Parathyroid adenoma (tissue), 2 donors: ENCODE results near the gene ICAM3.

ENCODE experiments used
- H2AFZ ChIP-seq: fragments of 300-600 bp; sonication (generic); one replicate; pipeline ENCODE4 v1.7.0; 2017; ENCODE audit warnings: antibody characterized with exemption, mild to moderate bottlenecking
- H3K27ac ChIP-seq: fragments of 300-600 bp; sonication (generic); one replicate; pipeline ENCODE4 v1.7.0; 2017
- H3K27me3 ChIP-seq: fragments of 300-600 bp; sonication (generic); one replicate; pipeline ENCODE4 v1.7.0; 2017; ENCODE audit warnings: low read length; ENCODE audit not compliant: control insufficient read depth, insufficient read depth
- H3K36me3 ChIP-seq: fragments of 300-600 bp; sonication (generic); one replicate; pipeline ENCODE4 v1.7.0; 2017; ENCODE audit warnings: low read length; ENCODE audit not compliant: control insufficient read depth, insufficient read depth
- H3K4me1 ChIP-seq: fragments of 300-600 bp; sonication (generic); one replicate; pipeline ENCODE4 v1.7.0; 2017; ENCODE audit warnings: control low read depth
- H3K4me2 ChIP-seq: fragments of 300-600 bp; sonication (generic); one replicate; pipeline ENCODE4 v1.7.0; 2017; ENCODE audit warnings: low read length
- H3K4me3 ChIP-seq: fragments of 300-600 bp; sonication (generic); one replicate; pipeline ENCODE4 v1.7.0; 2017; ENCODE audit warnings: low read depth, low read length
- H3K79me2 ChIP-seq: fragments of 300-600 bp; sonication (generic); one replicate; pipeline ENCODE4 v1.7.0; 2017; ENCODE audit warnings: control low read depth
- H3K9ac ChIP-seq: fragments of 300-600 bp; sonication (generic); one replicate; pipeline ENCODE4 v1.7.0; 2017; ENCODE audit warnings: mild to moderate bottlenecking
- H3K9me3 ChIP-seq: fragments of 300-600 bp; sonication (generic); one replicate; pipeline ENCODE4 v1.7.0; 2017; ENCODE audit warnings: low read length; ENCODE audit not compliant: control insufficient read depth
- CTCF ChIP-seq: fragments of 300-600 bp; sonication (generic); IDR thresholded peaks from one replicate; pipeline ENCODE4 v1.7.0; 2017; ENCODE audit warnings: antibody characterized with exemption, mild to moderate bottlenecking
- donor health status: primary hyperparathyroidism.

The ICAM3 gene

GRCh38 chr19:10294368-10294697 lies 45.1 kb downstream of the ICAM3 start:
- Histone ChIP-seq H3K79me2 (no peaks in the 10 kb centered on the region), H3K27me3 (peaks cover 11% of the 10 kb centered on the region), H2AFZ (no peak overlapping the region), H3K27ac (no peak overlapping the region), H3K4me2 (peak overlapping the region; percentile 33), H3K36me3 (no peaks in the 10 kb centered on the region), H3K4me3 (peak overlapping the region; percentile 51), H3K9me3 (no peaks in the 10 kb centered on the region), H3K9ac (no peak overlapping the region), H3K4me1 (peaks cover 11% of the 10 kb centered on the region)
- TF ChIP-seq CTCF, result no peak

GRCh38 chr19:10293637-10294367 lies 45.6 kb downstream of the ICAM3 start:
- H3K27ac ChIP-seq, result no peak overlapping the region
- H3K9me3 ChIP-seq, result no peaks in the 10 kb centered on the region
- no peak overlapping the region for H3K9ac ChIP-seq
- H3K4me3 ChIP-seq, result peak overlapping the region; percentile 34
- H3K79me2 ChIP-seq, result no peaks in the 10 kb centered on the region
- no peak overlapping the region for H2AFZ ChIP-seq
- no peaks in the 10 kb centered on the region for H3K36me3 ChIP-seq
- no peak overlapping the region for H3K4me2 ChIP-seq
- TF ChIP-seq CTCF, result no peak
- peaks cover 11% of the 10 kb centered on the region for H3K27me3 ChIP-seq
- H3K4me1 ChIP-seq, result peaks cover 12% of the 10 kb centered on the region

GRCh38 chr19:10292789-10293636 lies 46.4 kb downstream of the ICAM3 start:
- Histone ChIP-seq H3K9me3 (no peaks in the 10 kb centered on the region), H3K27ac (no peak overlapping the region), H3K4me3 (peak overlapping the region; percentile 34), H3K4me2 (peak overlapping the region; percentile 22), H3K4me1 (peaks cover 12% of the 10 kb centered on the region), H2AFZ (peak overlapping the region; percentile 20), H3K27me3 (peaks cover 11% of the 10 kb centered on the region), H3K9ac (no peak overlapping the region), H3K36me3 (no peaks in the 10 kb centered on the region), H3K79me2 (no peaks in the 10 kb centered on the region)
- TF ChIP-seq CTCF, result no peak

GRCh38 chr19:10292206-10292788 lies 47.1 kb downstream of the ICAM3 start:
- TF ChIP-seq CTCF, result no peak
- Histone ChIP-seq H3K36me3 (no peaks in the 10 kb centered on the region), H2AFZ (peak overlapping the region; percentile 20), H3K27ac (no peak overlapping the region), H3K27me3 (peaks cover 11% of the 10 kb centered on the region), H3K9me3 (no peaks in the 10 kb centered on the region), H3K4me1 (peaks cover 12% of the 10 kb centered on the region), H3K79me2 (no peaks in the 10 kb centered on the region), H3K4me2 (peak overlapping the region; percentile 73), H3K9ac (no peak overlapping the region), H3K4me3 (peak overlapping the region; percentile 39)
